Transverse colon (tissue), 4 donors: ENCODE measurements around the gene RASSF4.

ENCODE experiments used
- CTCF ChIP-seq, 5 experiments: fragments of 200-600 bp in 3 of 5; fragments of 450-650 bp in 2 of 5; sonication (generic) in 3 of 5; IDR thresholded peaks; 1 replicate in 2 of 5; 2 replicates in 3 of 5; pipeline ENCODE4 v1.5.1; 2016 to 2017; ENCODE audit warnings: antibody characterized with exemption in 5 of 5, inconsistent platforms in 3 of 5, mild to moderate bottlenecking in 2 of 5, moderate library complexity in 1 of 5
- EP300 ChIP-seq: sonication (generic); formaldehyde crosslinking; IDR thresholded peaks from one replicate; pipeline ENCODE4 v1.6.1; 2017; ENCODE audit warnings: antibody characterized with exemption, low read depth
- POLR2A ChIP-seq: fragments of 450-650 bp; IDR thresholded peaks from one replicate; pipeline ENCODE4 v1.6.1; 2016; ENCODE audit warnings: antibody characterized with exemption, mild to moderate bottlenecking, moderate library complexity
- POLR2AphosphoS5 ChIP-seq, 3 donors: sonication (generic); formaldehyde crosslinking; IDR thresholded peaks; one replicate each; pipeline ENCODE4 v1.6.1; 2016; ENCODE audit warnings: antibody characterized with exemption in 3 of 3

GRCh38 chr10:44910602-44911001 is 49.0 kb upstream of the RASSF4 start:
- no peak for TF ChIP-seq CTCF (IDR thresholded peaks at IDR 0.05)
- TF ChIP-seq EP300: no peak
- TF ChIP-seq POLR2AphosphoS5 (IDR thresholded peaks at IDR 0.05): no peak
- no peak for TF ChIP-seq POLR2A
